Endothelial cell of umbilical vein (primary cell): ENCODE measurements around the gene CSK. TPM values are rescaled to one million over a fixed set of nuclear protein-coding genes. Genes with fewer than 3 reads are reported as not detected.

Source experiments
- BruUV-seq: library from RNA; stranded (reverse); fragments of 400-500 nt; replicated peaks from 2 replicates; lab custom pipeline; 2021; lab: Mats Ljungman, UMichigan
- CTCF ChIA-PET: fragments of 300-600, 350-600 bp; sonication (Branson Sonifier 250); formaldehyde crosslinking; loops from one replicate; lab custom pipeline; 2021; ENCODE audit warnings: antibody characterized with exemption, inconsistent platforms; lab: Charles Lee
- POLR2A ChIA-PET: fragments of 300-600, 350-600 bp; sonication (Branson Sonifier 250); formaldehyde crosslinking; loops from one replicate; lab custom pipeline; 2021; ENCODE audit warnings: antibody characterized with exemption, inconsistent platforms; lab: Charles Lee
- DNase-seq: peaks from one replicate; pipeline ENCODE4 v3.0.0-alpha.2; 2011; ENCODE audit warnings: low read depth, low spot score
- FAIRE-seq: peaks from 2 replicates; lab custom pipeline; 2011; peaks lifted over from hg19 to GRCh38; lab: Jason Lieb, UNC
- H2AFZ ChIP-seq: 2 replicates; pipeline ENCODE4 v1.6.0; 2012; ENCODE audit warnings: low read depth, low read length, control low read depth, inconsistent platforms
- H3K27ac ChIP-seq: 2 replicates; pipeline ENCODE4 v1.5.1; 2011; ENCODE audit warnings: low read depth, mild to moderate bottlenecking, control low read depth, low read length, moderate library complexity; ENCODE audit not compliant: insufficient read depth
- H3K27me3 ChIP-seq, 2 experiments: 2 replicates each; pipeline versions ENCODE4 v1.6.0 to v1.6.1; 2011; ENCODE audit warnings: low read length in 2 of 2, mixed read lengths in 1 of 2; ENCODE audit not compliant: control insufficient read depth in 2 of 2, insufficient read depth in 2 of 2
- H3K36me3 ChIP-seq, 2 experiments: 2 replicates in 1 of 2; 3 replicates in 1 of 2; pipeline ENCODE4 v1.5.1; 2011; ENCODE audit warnings: low read length in 2 of 2, mild to moderate bottlenecking in 1 of 2, moderate library complexity in 1 of 2; ENCODE audit not compliant: control insufficient read depth in 2 of 2, insufficient read depth in 2 of 2; ENCODE audit errors: extremely low read depth in 1 of 2
- H3K4me1 ChIP-seq: 3 replicates; pipeline ENCODE4 v1.5.1; 2011; ENCODE audit warnings: mild to moderate bottlenecking, low read length; ENCODE audit not compliant: control insufficient read depth, insufficient read depth; ENCODE audit errors: extremely low read depth
- H3K4me2 ChIP-seq: 2 replicates; pipeline ENCODE4 v1.6.1; 2011; ENCODE audit warnings: low read length, control low read depth, mixed read lengths; ENCODE audit not compliant: insufficient read depth
- H3K4me3 ChIP-seq, 3 experiments: fragments of 200-600 bp in 1 of 3; sonication (generic), shearing (Covaris generic) in 1 of 3; replicated peaks in 1 of 3; 2 replicates each; pipeline ENCODE4 v1.5.1; 2011 to 2016; ENCODE audit warnings: control low read depth in 3 of 3, low read length in 3 of 3, mild to moderate bottlenecking in 2 of 3, inconsistent platforms in 1 of 3, low read depth in 1 of 3, moderate library complexity in 1 of 3; ENCODE audit not compliant: insufficient read depth in 1 of 3
- H3K79me2 ChIP-seq: 2 replicates; pipeline ENCODE4 v1.6.0; 2012; ENCODE audit warnings: low read length, inconsistent platforms; ENCODE audit not compliant: control insufficient read depth, insufficient read depth
- H3K9ac ChIP-seq: replicated peaks from 2 replicates; pipeline ENCODE3; 2011; ENCODE audit warnings: low read length, control low read depth; ENCODE audit not compliant: insufficient read depth; ENCODE audit errors: extremely low read depth
- H3K9me1 ChIP-seq: replicated peaks from 3 replicates; pipeline ENCODE4 v1.6.0; 2011; ENCODE audit warnings: mild to moderate bottlenecking, low read length; ENCODE audit not compliant: control insufficient read depth, insufficient read depth; ENCODE audit errors: extremely low read depth
- H3K9me3 ChIP-seq: replicated peaks from 2 replicates; pipeline ENCODE4 v1.5.1; 2012; ENCODE audit warnings: low read length, inconsistent platforms; ENCODE audit not compliant: control insufficient read depth, insufficient read depth
- H4K20me1 ChIP-seq: replicated peaks from 2 replicates; pipeline ENCODE3; 2011; ENCODE audit warnings: mild to moderate bottlenecking, low read length; ENCODE audit not compliant: control insufficient read depth, insufficient read depth; ENCODE audit errors: extremely low read depth
- CTCF ChIP-seq, 2 donors: IDR thresholded peaks; 1 replicate in 1 of 2; 2 replicates in 1 of 2; pipeline ENCODE4 v1.5.1; 2011; ENCODE audit warnings: low read length in 2 of 2, mild to moderate bottlenecking in 2 of 2, moderate library complexity in 2 of 2, control low read depth in 1 of 2, inconsistent platforms in 1 of 2, low read depth in 1 of 2; ENCODE audit not compliant: insufficient read depth in 1 of 2; ENCODE audit errors: extremely low read depth in 1 of 2
- EZH2 ChIP-seq: IDR thresholded peaks from 2 replicates; pipeline ENCODE4 v1.6.1; 2012; ENCODE audit warnings: borderline replicate concordance, low read depth, mild to moderate bottlenecking, moderate library complexity, low read length, inconsistent platforms; ENCODE audit not compliant: severe bottlenecking
- GATA2 ChIP-seq: IDR thresholded peaks from 2 replicates; pipeline ENCODE4 v1.7.0; 2011; ENCODE audit warnings: low read depth, mild to moderate bottlenecking, moderate library complexity, mixed read lengths, low read length; ENCODE audit not compliant: insufficient read length, insufficient read depth
- JUN ChIP-seq: IDR thresholded peaks from 2 replicates; pipeline ENCODE4 v1.6.1; 2011; ENCODE audit warnings: borderline replicate concordance, low read depth; ENCODE audit not compliant: insufficient read length, insufficient read depth
- MAX ChIP-seq: IDR thresholded peaks from 2 replicates; pipeline ENCODE4 v1.6.1; 2011; ENCODE audit not compliant: insufficient read depth, insufficient read length
- MYC ChIP-seq: IDR thresholded peaks from one replicate; pipeline ENCODE4 v1.6.1; 2011; ENCODE audit warnings: mild to moderate bottlenecking, low read depth, low read length
- POLR2A ChIP-seq: IDR thresholded peaks from 2 replicates; pipeline ENCODE4 v1.6.1; 2012; ENCODE audit warnings: low read depth, mild to moderate bottlenecking, control low read depth, low read length
- POLR2AphosphoS5 ChIP-seq: IDR thresholded peaks from 2 replicates; pipeline ENCODE4 v1.6.1; 2012; ENCODE audit warnings: low read depth, mild to moderate bottlenecking, control low read depth, low read length, moderate library complexity; ENCODE audit not compliant: insufficient read depth
- dilution Hi-C: fragments of 300-500 bp; cut with MboI; formaldehyde crosslinking; loops from one replicate; pipeline ENCODE4 v1.15.0; 2019; ENCODE audit warnings: low sequenced_read_pairs; ENCODE audit not compliant: extremely low pct_ligation_motif_present
- intact Hi-C: fragments of 100-400 bp; cut with micrococcal nuclease; formaldehyde crosslinking; loops from one replicate; pipeline ENCODE4 v1.10.0; 2022
- polyA plus RNA-seq, 4 experiments: library from polyadenylated mRNA; depleted of rRNA in 3 of 4; stranded (reverse) in 3 of 4; unstranded in 1 of 4; fragments of >200 nt; gene quantifications; 2 replicates each; pipeline versions ENCODE4 v1.2.1 to v1.2.3, GENCODE V29; 2011 to 2012; ENCODE audit warnings: missing spikeins in 1 of 4
- total RNA-seq: library from RNA; stranded (reverse); gene quantifications from 2 replicates; pipeline ENCODE4 v1.2.3, GENCODE V29; 2021

The CSK gene
- total and polyA plus RNA-seq, 2 donors (not counting 3 experiments of a cell fraction or from before 2014, with no cell fraction given) = 41.2 to 104 TPM

- no peak overlapping the region for H3K4me2 ChIP-seq
- dilution Hi-C loops = no loop called here
- POLR2A ChIA-PET = no interaction called here
- intact Hi-C loops = loop anchor here (1.0 to 2.0 kb wide), 4 partner anchors 19 to 150 kb away; no protein-coding TSS in a partner anchor
- peaks cover 3 to 33% of the 10 kb centered on the region in 2 experiments for H3K36me3 ChIP-seq
- no peaks in the 10 kb centered on the region for H3K9me1 ChIP-seq
- no peak overlapping the region for H2AFZ ChIP-seq
- CTCF ChIA-PET = interaction anchor here (0.6 to 3.9 kb wide), 12 partner anchors 10 to 169 kb away, joined by 3 to 22 read pairs (median 4); partner anchors contain the start of genes CSK and ULK3
- no peaks in the 10 kb centered on the region for H3K27me3 ChIP-seq
- DNase-seq = no peak
- H3K9ac ChIP-seq = no peak overlapping the region
- TF ChIP-seq POLR2A = no peak
- TF ChIP-seq JUN = no peak
- no peak for TF ChIP-seq EZH2
- TF ChIP-seq GATA2 = no peak
- TF ChIP-seq POLR2AphosphoS5 = no peak
- TF ChIP-seq MYC = no peak
- no peak for TF ChIP-seq MAX
- TF ChIP-seq CTCF (IDR thresholded peaks at IDR 0.05; ENCODE audit: extremely low read depth in 1 of 2, insufficient read depth in 1 of 2, low read depth in 1 of 2, low read length in 2 of 2) = no peak
- BruUV-seq = no TSS peak
- FAIRE-seq = no peak
- no peaks in the 10 kb centered on the region for H3K9me3 ChIP-seq
- H3K4me3 ChIP-seq = no peak overlapping the region
- H3K4me1 ChIP-seq = no peaks in the 10 kb centered on the region
- no peaks in the 10 kb centered on the region for H4K20me1 ChIP-seq
- peaks cover 16% of the 10 kb centered on the region for H3K79me2 ChIP-seq
- no peak overlapping the region for H3K27ac ChIP-seq
Measured at GRCh38 chr15:74800559-74801094, 18.7 kb downstream of the CSK start.
